ENCODE results near the gene HSD11B2. TPM values are rescaled to one million over a fixed set of nuclear protein-coding genes. Genes with fewer than 3 reads are reported as not detected.

The HSD11B2 gene
- total RNA-seq, 1 experiment from 2014 or later, result 2.4 TPM

GRCh38 chr16:67457611-67458010, 26.7 kb downstream of the HSD11B2 start:
- no peaks in the 10 kb centered on the region for H3K36me3 ChIP-seq (ENCODE audit: low read depth, low read length)
- no peaks in the 10 kb centered on the region for H3K9me3 ChIP-seq (ENCODE audit: low read length)
- CTCF ChIA-PET, result no interaction called here
- H3K4me2 ChIP-seq (ENCODE audit: low read length), result no peak overlapping the region
- H3K27ac ChIP-seq (ENCODE audit: low read length), result no peak overlapping the region
- intact Hi-C loops (cut with micrococcal nuclease), result no loop called here
- BruUV-seq (replicated peaks), result no TSS peak
- H2AFZ ChIP-seq (ENCODE audit: low read length), result no peak overlapping the region
- no peaks in the 10 kb centered on the region for H3K4me1 ChIP-seq (ENCODE audit: insufficient read depth, low read length)
- no peaks in the 10 kb centered on the region for H3K9me2 ChIP-seq (replicated peaks; ENCODE audit: low read length)
- no peak for DNase-seq
- POLR2A ChIA-PET (ENCODE audit: unreplicated experiment), result no interaction called here
- no peak for TF ChIP-seq EZH2phosphoT487 (IDR thresholded peaks at IDR 0.05; ENCODE audit: borderline replicate concordance, low read length)
- TF ChIP-seq EZH2 (IDR thresholded peaks at IDR 0.05; ENCODE audit: low read length, unreplicated experiment), result no peak
- no peak for TF ChIP-seq CTCF (conservative IDR thresholded peaks at IDR 0.05; ENCODE audit: low read depth, low read length)
- H3K4me3 ChIP-seq (ENCODE audit: low read length), result no peak overlapping the region
- no peaks in the 10 kb centered on the region for H3K27me3 ChIP-seq (ENCODE audit: low read length)
- no peaks in the 10 kb centered on the region for H4K20me1 ChIP-seq (ENCODE audit: low read length)
- no peak overlapping the region for H3K9ac ChIP-seq (ENCODE audit: low read length)
- 0 out of 2 replicates have a peak, but pooled peaks cover 8% of the 10 kb centered on the region for H3K79me2 ChIP-seq (ENCODE audit: low read length)
- ATAC-seq, result no peak
- H3F3A ChIP-seq (ENCODE audit: low read length, unreplicated experiment), result no peaks in the 10 kb centered on the region

- no peak overlapping the region for H2AFZ ChIP-seq (ENCODE audit: low read length)
- H3K36me3 ChIP-seq (ENCODE audit: low read depth, low read length), result no peaks in the 10 kb centered on the region
- no peak overlapping the region for H3K4me3 ChIP-seq (ENCODE audit: low read length)
- BruUV-seq (replicated peaks), result no TSS peak
- H3K9me2 ChIP-seq (replicated peaks; ENCODE audit: low read length), result no peaks in the 10 kb centered on the region
- ATAC-seq, result no peak
- H4K20me1 ChIP-seq (ENCODE audit: low read length), result no peaks in the 10 kb centered on the region
- no peak overlapping the region for H3K9ac ChIP-seq (ENCODE audit: low read length)
- ChIA-PET POLR2A (ENCODE audit: unreplicated experiment) (no interaction called here), CTCF (no interaction called here)
- 0 out of 2 replicates have a peak, but pooled peaks cover 8% of the 10 kb centered on the region for H3K79me2 ChIP-seq (ENCODE audit: low read length)
- H3K27me3 ChIP-seq (ENCODE audit: low read length), result no peaks in the 10 kb centered on the region
- TF ChIP-seq EZH2 (IDR thresholded peaks at IDR 0.05; ENCODE audit: low read length, unreplicated experiment) (no peak), EZH2phosphoT487 (IDR thresholded peaks at IDR 0.05; ENCODE audit: borderline replicate concordance, low read length) (no peak), CTCF (conservative IDR thresholded peaks at IDR 0.05; ENCODE audit: low read depth, low read length) (no peak)
- H3K27ac ChIP-seq (ENCODE audit: low read length), result no peak overlapping the region
- no peak for DNase-seq
- H3K9me3 ChIP-seq (ENCODE audit: low read length), result no peaks in the 10 kb centered on the region
- intact Hi-C loops (cut with micrococcal nuclease), result no loop called here
- H3K4me2 ChIP-seq (ENCODE audit: low read length), result no peak overlapping the region
- H3F3A ChIP-seq (ENCODE audit: low read length, unreplicated experiment), result no peaks in the 10 kb centered on the region
- no peaks in the 10 kb centered on the region; the same call in 1 of the 2 replicates for H3K4me1 ChIP-seq (ENCODE audit: insufficient read depth, low read length)
These were observed 27.3 kb downstream of the HSD11B2 start for GRCh38 chr16:67458121-67458641.

- no peaks in the 10 kb centered on the region for H4K20me1 ChIP-seq (ENCODE audit: low read length)
- H3K4me2 ChIP-seq (ENCODE audit: low read length), result no peak overlapping the region
- no TSS peak for BruUV-seq (replicated peaks)
- no peaks in the 10 kb centered on the region for H3K9me3 ChIP-seq (ENCODE audit: low read length)
- H3K27me3 ChIP-seq (ENCODE audit: low read length), result no peaks in the 10 kb centered on the region
- H3F3A ChIP-seq (ENCODE audit: low read length, unreplicated experiment), result no peaks in the 10 kb centered on the region
- H2AFZ ChIP-seq (ENCODE audit: low read length), result no peak overlapping the region
- POLR2A ChIA-PET (ENCODE audit: unreplicated experiment), result no interaction called here
- no peaks in the 10 kb centered on the region for H3K9me2 ChIP-seq (replicated peaks; ENCODE audit: low read length)
- intact Hi-C loops (cut with micrococcal nuclease), result no loop called here
- no peak for ATAC-seq
- no peak for TF ChIP-seq EZH2phosphoT487 (IDR thresholded peaks at IDR 0.05; ENCODE audit: borderline replicate concordance, low read length)
- TF ChIP-seq EZH2 (IDR thresholded peaks at IDR 0.05; ENCODE audit: low read length, unreplicated experiment), result no peak
- no peak for TF ChIP-seq CTCF (conservative IDR thresholded peaks at IDR 0.05; ENCODE audit: low read depth, low read length)
- no peak for DNase-seq
- H3K79me2 ChIP-seq (ENCODE audit: low read length), result peaks cover 12% of the 10 kb centered on the region; the same call in 1 of the 2 replicates
- H3K9ac ChIP-seq (ENCODE audit: low read length), result no peak overlapping the region
- no peak overlapping the region for H3K4me3 ChIP-seq (ENCODE audit: low read length)
- no peaks in the 10 kb centered on the region for H3K36me3 ChIP-seq (ENCODE audit: low read depth, low read length)
- no peak overlapping the region for H3K27ac ChIP-seq (ENCODE audit: low read length)
- no peaks in the 10 kb centered on the region; the same call in 1 of the 2 replicates for H3K4me1 ChIP-seq (ENCODE audit: insufficient read depth, low read length)
- CTCF ChIA-PET, result interaction anchor here (0.6 kb wide), 1 partner anchor 358 kb away, joined by 4 read pairs; no protein-coding TSS in a partner anchor
These were observed 28.3 kb downstream of the HSD11B2 start for GRCh38 chr16:67459066-67459860.
